ENCODE measurements around the gene PRR33. TPM values are rescaled to one million over a fixed set of nuclear protein-coding genes. Genes with fewer than 3 reads are reported as not detected.

Gene PRR33
- total RNA-seq, 2 experiments from 2014 or later, result not detected

GRCh38 chr11:1856306-1857005, 35.2 kb downstream of the PRR33 start:
- Mint-ChIP-seq H3K27ac (peak overlapping the region; percentile 44), H3K9me3 (no peaks in the 10 kb centered on the region), H3K4me1 (ENCODE audit: low read depth) (peaks cover 19% of the 10 kb centered on the region), H3K36me3 (ENCODE audit: low read depth) (peaks cover 14% of the 10 kb centered on the region), H3K27me3 (no peaks in the 10 kb centered on the region), H3K4me3 (peak overlapping the region; percentile 62)
- peaks cover 80% of the 10 kb centered on the region for H3K4me1 ChIP-seq (ENCODE audit: insufficient read depth, low read length)
- ATAC-seq (ENCODE audit: poor library complexity) (no peak), DNase-seq (no peak)
- H3K9me3 ChIP-seq (ENCODE audit: control insufficient read depth in 1 of 2, insufficient read depth in 1 of 2, low read length in 2 of 2), result no peaks in the 10 kb centered on the region
- ChIA-PET CTCF (no interaction called here), POLR2A (interaction anchor here (0.6 to 1.3 kb wide), 3 partner anchors 10 to 32 kb away, joined by 3 read pairs; no protein-coding TSS in a partner anchor)
- no peak for TF ChIP-seq CTCF (IDR thresholded peaks at IDR 0.05)
- intact Hi-C loops (cut with DNase I, micrococcal nuclease), result loop anchor here in 1 of 2 experiments (10.0 kb wide), 1 partner anchor 538 kb away; no protein-coding TSS in a partner anchor
- peaks cover 36% of the 10 kb centered on the region for H3K36me3 ChIP-seq (ENCODE audit: insufficient read depth, low read length)
- H3K27me3 ChIP-seq (ENCODE audit: control insufficient read depth in 1 of 2, insufficient read depth in 2 of 2, low read length in 2 of 2), result no peaks in the 10 kb centered on the region
- peak overlapping the region in 1 of 2 donors; percentile 29 for H3K27ac ChIP-seq (ENCODE audit: low read depth in 1 of 2, low read length in 2 of 2)
- H3K4me3 ChIP-seq (ENCODE audit: low read length), result no peak overlapping the region

GRCh38 chr11:1855886-1856265, 35.8 kb downstream of the PRR33 start:
- no peak for TF ChIP-seq CTCF (IDR thresholded peaks at IDR 0.05)
- Histone ChIP-seq H3K4me3 (ENCODE audit: low read length) (no peak overlapping the region), H3K4me1 (ENCODE audit: insufficient read depth, low read length) (peaks cover 85% of the 10 kb centered on the region), H3K9me3 (ENCODE audit: control insufficient read depth in 1 of 2, insufficient read depth in 1 of 2, low read length in 2 of 2) (no peaks in the 10 kb centered on the region), H3K27me3 (ENCODE audit: control insufficient read depth in 1 of 2, insufficient read depth in 2 of 2, low read length in 2 of 2) (no peaks in the 10 kb centered on the region), H3K36me3 (ENCODE audit: insufficient read depth, low read length) (peaks cover 36% of the 10 kb centered on the region), H3K27ac (ENCODE audit: low read depth in 1 of 2, low read length in 2 of 2) (peak overlapping the region in 1 of 2 donors; percentile 35)
- intact Hi-C loops (cut with DNase I, micrococcal nuclease), result loop anchor here in 1 of 2 experiments (2.0 to 10.0 kb wide), 3 partner anchors 15 to 539 kb away; no protein-coding TSS in a partner anchor
- H3K4me3 Mint-ChIP-seq, result peak overlapping the region; percentile 65
- peak overlapping the region; percentile 44 for H3K27ac Mint-ChIP-seq
- peaks cover 24% of the 10 kb centered on the region for H3K4me1 Mint-ChIP-seq (ENCODE audit: low read depth)
- ChIA-PET CTCF (interaction anchor here (1.5 kb wide), 1 partner anchor 26 kb away, joined by 3 read pairs; no protein-coding TSS in a partner anchor), POLR2A (interaction anchor here (0.6 to 1.3 kb wide), 2 partner anchors 27 to 33 kb away, joined by 3 read pairs; no protein-coding TSS in a partner anchor)
- ATAC-seq (ENCODE audit: poor library complexity), result no peak
- DNase-seq, result no peak
- H3K9me3 Mint-ChIP-seq, result no peaks in the 10 kb centered on the region
- H3K36me3 Mint-ChIP-seq (ENCODE audit: low read depth), result peaks cover 14% of the 10 kb centered on the region
- H3K27me3 Mint-ChIP-seq, result no peaks in the 10 kb centered on the region

- no peaks in the 10 kb centered on the region for H3K27me3 Mint-ChIP-seq
- peak overlapping the region in 1 of 2 donors; percentile 41 for H3K27ac ChIP-seq (ENCODE audit: low read depth in 1 of 2, low read length in 2 of 2)
- CTCF ChIA-PET, result interaction anchor here (1.5 kb wide), 1 partner anchor 27 kb away, joined by 3 read pairs; no protein-coding TSS in a partner anchor
- TF ChIP-seq CTCF (IDR thresholded peaks at IDR 0.05), result no peak
- H3K4me3 Mint-ChIP-seq, result peak overlapping the region; percentile 98
- DNase-seq, result peak in 2 of 14 experiments; percentile 49 to 63
- no peaks in the 10 kb centered on the region for H3K9me3 ChIP-seq (ENCODE audit: control insufficient read depth in 1 of 2, insufficient read depth in 1 of 2, low read length in 2 of 2)
- no peak for ATAC-seq (ENCODE audit: poor library complexity)
- POLR2A ChIA-PET, result interaction anchor here (0.5 to 3.6 kb wide), 5 partner anchors 15 to 75 kb away, joined by 3 to 23 read pairs (median 3); no protein-coding TSS in a partner anchor
- H3K27me3 ChIP-seq (ENCODE audit: control insufficient read depth in 1 of 2, insufficient read depth in 2 of 2, low read length in 2 of 2), result no peaks in the 10 kb centered on the region
- peaks cover 31% of the 10 kb centered on the region for H3K4me1 Mint-ChIP-seq (ENCODE audit: low read depth)
- no peaks in the 10 kb centered on the region for H3K9me3 Mint-ChIP-seq
- peak overlapping the region; percentile 44 for H3K27ac Mint-ChIP-seq
- intact Hi-C loops (cut with DNase I, micrococcal nuclease), result loop anchor here in 1 of 2 experiments (2.0 to 10.0 kb wide), 4 partner anchors 16 to 540 kb away; partner anchors contain the start of gene CTSD
- peaks cover 91% of the 10 kb centered on the region for H3K4me1 ChIP-seq (ENCODE audit: insufficient read depth, low read length)
- H3K36me3 Mint-ChIP-seq (ENCODE audit: low read depth), result peaks cover 14% of the 10 kb centered on the region
- H3K36me3 ChIP-seq (ENCODE audit: insufficient read depth, low read length), result peaks cover 36% of the 10 kb centered on the region
- peak overlapping the region; percentile 94 for H3K4me3 ChIP-seq (ENCODE audit: low read length)
These were observed 36.5 kb downstream of the PRR33 start for GRCh38 chr11:1854949-1855885.

Data from CD4-positive, alpha-beta T cell (primary cell).